ENCODE results near the gene INSYN1. TPM values are rescaled to one million over a fixed set of nuclear protein-coding genes. Genes with fewer than 3 reads are reported as not detected.

The INSYN1 gene
- total RNA-seq, 1 donor from 2014 or later: 13.0 TPM

DNA sequence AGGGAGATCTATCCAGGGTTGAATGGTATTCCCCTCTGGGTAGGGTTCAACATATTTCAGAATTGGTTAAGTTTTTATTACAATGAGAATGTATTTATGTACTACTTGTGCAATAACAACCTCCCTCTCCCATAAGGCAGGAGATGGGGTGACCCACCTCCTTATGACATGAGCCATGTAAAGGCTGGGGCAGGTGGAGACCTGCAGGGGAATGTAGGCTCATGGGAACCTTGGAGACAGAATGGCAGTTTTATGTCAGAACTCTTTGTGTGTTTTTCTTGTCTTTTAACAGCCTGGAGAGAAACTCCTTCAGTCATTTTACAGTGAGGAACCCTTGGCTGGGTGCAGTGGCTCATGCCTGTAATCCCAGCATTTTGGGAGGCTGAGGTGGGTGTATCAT lies 24.6 kb upstream of the INSYN1 start:
- no peak for TF ChIP-seq CTCF (IDR thresholded peaks at IDR 0.05)
- intact Hi-C loops (cut with DNase I): no loop called here

GRCh38 chr15:73773428-73773827 lies 20.3 kb upstream of the INSYN1 start:
- Histone ChIP-seq H3K4me3 (no peak overlapping the region), H3K9me3 (no peaks in the 10 kb centered on the region), H3K27me3 (no peaks in the 10 kb centered on the region), H3K4me1 (peaks cover 4 to 7% of the 10 kb centered on the region in 2 donors), H3K36me3 (no peaks in the 10 kb centered on the region), H3K27ac (no peak overlapping the region)
- intact Hi-C loops (cut with DNase I): no loop called here
- no peak for TF ChIP-seq CTCF (IDR thresholded peaks at IDR 0.05)
- DNase-seq (ENCODE audit: low spot score in 2 of 2): no peak

More for the DNA sequence above, 24.6 kb upstream of the INSYN1 start:
- no peak overlapping the region for H3K27ac ChIP-seq
- H3K9me3 ChIP-seq: no peaks in the 10 kb centered on the region
- H3K4me1 ChIP-seq: peaks cover 4 to 7% of the 10 kb centered on the region in 2 donors
- DNase-seq (ENCODE audit: low spot score in 2 of 2): no peak
- H3K27me3 ChIP-seq: no peaks in the 10 kb centered on the region
- H3K4me3 ChIP-seq: no peak overlapping the region
- no peaks in the 10 kb centered on the region for H3K36me3 ChIP-seq

DNA sequence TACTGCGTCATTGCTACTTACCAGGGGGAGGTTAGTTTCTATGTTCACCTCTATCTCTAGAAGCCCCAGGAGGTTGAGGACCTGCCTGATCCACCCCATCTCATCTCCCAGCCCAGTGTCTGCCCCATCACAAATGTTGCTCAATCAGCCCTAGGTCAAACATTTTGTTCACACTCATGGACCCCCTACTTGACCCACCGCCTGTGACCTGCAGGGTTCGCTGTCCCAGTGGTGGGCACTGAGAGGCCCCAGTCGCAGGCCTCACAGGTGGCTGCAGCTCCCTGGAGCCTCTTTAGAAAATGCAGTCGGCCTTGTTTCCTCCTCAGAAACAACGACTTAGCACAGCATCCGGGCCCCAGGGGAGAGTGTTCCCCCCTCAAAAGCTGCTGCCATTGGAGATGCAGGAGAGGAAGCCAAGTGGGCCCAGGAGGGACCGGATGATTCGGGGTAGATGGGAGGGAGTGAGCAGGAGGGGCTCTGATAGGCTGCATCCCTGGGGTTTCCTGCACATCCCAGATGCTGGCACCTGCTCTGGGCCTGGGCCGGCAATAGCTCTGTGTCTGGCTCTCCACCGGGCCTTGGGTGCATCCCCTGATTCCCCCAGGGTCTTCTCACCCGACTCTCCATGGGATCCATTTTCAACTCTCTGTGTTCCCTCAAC lies 18.4 kb upstream of the INSYN1 start:
- H3K4me1 ChIP-seq: peaks cover 4 to 7% of the 10 kb centered on the region in 2 donors
- H3K36me3 ChIP-seq: no peaks in the 10 kb centered on the region
- H3K9me3 ChIP-seq: no peaks in the 10 kb centered on the region
- H3K27me3 ChIP-seq: no peaks in the 10 kb centered on the region
- DNase-seq (ENCODE audit: low spot score in 2 of 2): no peak
- TF ChIP-seq CTCF (IDR thresholded peaks at IDR 0.05): no peak
- H3K4me3 ChIP-seq: no peak overlapping the region
- intact Hi-C loops (cut with DNase I): no loop called here
- no peak overlapping the region for H3K27ac ChIP-seq

DNA sequence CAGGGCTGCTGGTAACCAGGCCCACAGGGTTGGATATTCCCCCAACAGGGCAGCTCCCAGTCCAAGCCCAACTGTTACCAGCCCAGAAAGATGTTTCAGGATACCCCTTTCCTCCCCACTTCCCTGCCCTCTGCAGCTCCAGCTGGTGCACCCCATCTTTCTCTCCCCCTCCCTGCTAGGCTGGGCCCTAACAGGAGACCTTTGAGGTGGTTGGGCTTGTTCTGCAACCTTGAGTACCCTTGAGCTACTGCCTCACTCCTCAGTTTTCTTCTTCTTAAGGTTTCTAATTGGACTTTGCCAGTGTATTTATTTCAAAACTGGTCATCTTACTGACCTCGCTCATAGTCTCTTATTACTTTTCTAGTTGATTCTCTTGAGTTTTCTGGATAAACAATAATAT lies 16.9 kb upstream of the INSYN1 start:
- Histone ChIP-seq H3K4me3 (no peak overlapping the region), H3K4me1 (peaks cover 3% of the 10 kb centered on the region in 2 donors), H3K27ac (no peak overlapping the region), H3K9me3 (no peaks in the 10 kb centered on the region), H3K27me3 (no peaks in the 10 kb centered on the region), H3K36me3 (no peaks in the 10 kb centered on the region)
- intact Hi-C loops (cut with DNase I): no loop called here
- no peak for DNase-seq (ENCODE audit: low spot score in 2 of 2)
- no peak for TF ChIP-seq CTCF (IDR thresholded peaks at IDR 0.05)

GRCh38 chr15:73767806-73768501 lies 14.8 kb upstream of the INSYN1 start:
- no peaks in the 10 kb centered on the region for H3K27me3 ChIP-seq
- H3K4me3 ChIP-seq: no peak overlapping the region
- H3K4me1 ChIP-seq: no peaks in the 10 kb centered on the region
- DNase-seq (ENCODE audit: low spot score in 2 of 2): no peak
- H3K27ac ChIP-seq: no peak overlapping the region
- intact Hi-C loops (cut with DNase I): no loop called here
- no peaks in the 10 kb centered on the region for H3K36me3 ChIP-seq
- TF ChIP-seq CTCF (IDR thresholded peaks at IDR 0.05): no peak
- H3K9me3 ChIP-seq: no peaks in the 10 kb centered on the region
